GM19324 (cell line): ENCODE data around the gene PRAME.
"Not testable (repeated sequence)": the region's sequence is repeated elsewhere in the genome, so short reads cannot be mapped to it uniquely, and the experiment has no call there.

ENCODE experiments used
- ATAC-seq: cut with Tn5 transposase; IDR thresholded peaks from one replicate; pipeline ENCODE4 v1.9.1; 2021; ENCODE audit warnings: mild to moderate bottlenecking, moderate library complexity; ENCODE audit not compliant: unreplicated experiment, low FRiP score

PRAME gene

GRCh38 chr22:22581524-22581923, 22.5 kb upstream of the PRAME start:
- not testable (repeated sequence) for ATAC-seq

GRCh38 chr22:22579869-22580604, 21.0 kb upstream of the PRAME start:
- ATAC-seq: no peak

GRCh38 chr22:22578702-22579424, 19.8 kb upstream of the PRAME start:
- no peak for ATAC-seq

- ATAC-seq: no peak
These were observed 17.9 kb upstream of the PRAME start for GRCh38 chr22:22576989-22577427.

- ATAC-seq: no peak
These were observed 17.4 kb upstream of the PRAME start for GRCh38 chr22:22576244-22576988.

GRCh38 chr22:22574361-22574760, 15.3 kb upstream of the PRAME start:
- ATAC-seq: no peak

GRCh38 chr22:22573047-22573889, 14.2 kb upstream of the PRAME start:
- no peak for ATAC-seq

GRCh38 chr22:22571862-22572261, 12.8 kb upstream of the PRAME start:
- no peak for ATAC-seq

GRCh38 chr22:22571429-22571828, 12.4 kb upstream of the PRAME start:
- no peak for ATAC-seq

GRCh38 chr22:22569218-22569617, 10.2 kb upstream of the PRAME start:
- ATAC-seq: no peak

- ATAC-seq: no peak
These were observed 6.9 kb upstream of the PRAME start for GRCh38 chr22:22565981-22566380.

- no peak for ATAC-seq
These were observed 744 bp downstream of the PRAME start for GRCh38 chr22:22558071-22558971.

GRCh38 chr22:22556995-22557925, 1.8 kb downstream of the PRAME start:
- ATAC-seq: no peak

GRCh38 chr22:22556578-22556977, 2.5 kb downstream of the PRAME start:
- no peak for ATAC-seq

- no peak for ATAC-seq
These were observed 3.5 kb downstream of the PRAME start for GRCh38 chr22:22555596-22555995.

- no peak for ATAC-seq
These were observed 4.3 kb downstream of the PRAME start for GRCh38 chr22:22554587-22555284.

- ATAC-seq: no peak
These were observed 5.1 kb downstream of the PRAME start for GRCh38 chr22:22553735-22554586.
